ENCODE results near the gene RAB2B. TPM values are rescaled to one million over a fixed set of nuclear protein-coding genes. Genes with fewer than 3 reads are reported as not detected.

RAB2B gene
- total RNA-seq, 5 donors from 2014 or later (not counting 1 experiment from before 2014, with no cell fraction given): 23.6 to 33.7 (median 27.6) TPM

DNA sequence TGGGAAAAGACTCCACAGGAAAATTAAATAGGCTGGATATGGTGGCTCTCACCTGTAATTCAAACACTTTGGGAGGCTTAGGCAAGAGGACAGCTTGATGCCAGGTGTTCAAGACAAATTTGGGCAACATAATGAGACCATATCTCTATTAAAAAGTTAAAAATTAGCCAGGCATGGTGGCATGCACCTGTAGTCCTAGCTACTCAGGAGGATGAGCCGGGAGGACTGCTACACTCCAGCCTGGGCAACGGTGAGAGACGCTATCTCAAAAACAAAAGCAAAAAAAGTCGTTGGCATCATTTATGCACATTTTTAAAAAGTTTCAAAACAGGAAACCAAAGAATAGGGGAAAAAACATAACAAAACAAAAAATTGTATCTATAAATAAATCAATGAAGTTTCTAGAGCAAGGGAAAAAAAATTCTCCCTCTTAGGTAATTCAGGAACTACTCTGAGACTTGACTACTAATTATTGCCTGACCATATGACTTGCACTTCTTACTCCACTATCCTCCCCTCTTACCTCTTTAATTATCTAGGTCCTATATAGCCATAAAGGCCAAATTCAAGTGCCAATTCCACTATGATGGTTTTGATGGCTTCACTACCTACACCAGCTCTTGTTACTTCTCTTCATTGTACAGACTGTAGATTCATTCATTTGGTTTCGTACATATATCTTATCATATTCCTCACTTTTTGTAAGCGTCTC is 32.8 kb upstream of the RAB2B start:
- Mint-ChIP-seq H3K4me1 (peaks cover 50 to 55% (median 52%) of the 10 kb centered on the region in 3 donors), H3K4me3 (peak overlapping the region; percentile 98 to 99 (median 99)), H3K27me3 (no peaks in the 10 kb centered on the region), H3K9me3 (no peaks in the 10 kb centered on the region), H3K36me3 (peaks cover 8% of the 10 kb centered on the region), H3K27ac (peak overlapping the region; percentile 96 to 98)
- no peak for ATAC-seq (replicated peaks in 1 of 4)
- no peak overlapping the region for H3K27ac ChIP-seq (ENCODE audit: low read length)
- H3K4me1 ChIP-seq (ENCODE audit: control insufficient read depth in 1 of 2, extremely low read depth in 1 of 2, insufficient read depth in 2 of 2, low read length in 2 of 2): peaks cover 14 to 29% of the 10 kb centered on the region in 2 experiments
- no peaks in the 10 kb centered on the region for H3K9me3 ChIP-seq
- ChIA-PET POLR2A (interaction anchor here in 1 of 2 donors (0.6 kb wide), 2 partner anchors 38 to 50 kb away, joined by 3 to 16 read pairs; no protein-coding TSS in a partner anchor), CTCF (interaction anchor here (0.7 to 2.7 kb wide), 4 partner anchors 11 to 33 kb away, joined by 3 to 16 read pairs (median 8); partner anchors contain the start of genes RAB2B (in 1 of the 2) and TOX4 (in 1 of the 2))
- H3K27me3 ChIP-seq (replicated peaks in 1 of 2; ENCODE audit: control insufficient read depth in 2 of 2, extremely low read depth in 1 of 2, insufficient read depth in 2 of 2, low read length in 1 of 2): no peaks in the 10 kb centered on the region
- DNase-seq: no peak
- peaks cover 0 to 10% of the 10 kb centered on the region in 2 donors for H3K36me3 ChIP-seq (ENCODE audit: control insufficient read depth in 2 of 2, extremely low read depth in 1 of 2, insufficient read depth in 1 of 2, low read length in 1 of 2)
- H3K4me3 ChIP-seq (ENCODE audit: control insufficient read depth in 1 of 2, extremely low read depth in 1 of 2, low read length in 1 of 2): no peak overlapping the region
- 51% methylated on average over 2 of the region's 6 CpGs for WGBS (ENCODE audit: insufficient coverage)

DNA sequence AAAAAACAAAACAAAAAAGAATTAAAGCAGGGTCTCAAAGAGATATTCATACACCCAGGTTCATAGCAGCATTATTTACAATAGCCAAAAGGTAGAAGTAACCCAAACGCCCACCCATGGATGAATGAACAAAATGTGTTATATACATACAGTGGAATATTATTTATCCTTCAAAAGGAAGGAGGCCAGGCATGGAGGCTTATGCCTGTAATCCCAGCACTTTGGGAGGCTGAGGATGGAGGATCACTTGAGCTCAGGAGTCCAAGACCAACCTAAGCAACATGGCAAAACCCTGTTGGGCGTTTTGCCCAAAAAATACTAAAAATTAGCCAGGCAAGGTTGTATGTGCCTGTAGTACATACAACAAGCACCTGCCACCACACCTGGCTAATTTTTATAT is 29.8 kb upstream of the RAB2B start:
- ChIA-PET CTCF (no interaction called here), POLR2A (interaction anchor here in 1 of 2 donors (0.6 kb wide), 1 partner anchor 52 kb away, joined by 4 read pairs; no protein-coding TSS in a partner anchor)
- Mint-ChIP-seq H3K9me3 (no peaks in the 10 kb centered on the region), H3K27me3 (no peaks in the 10 kb centered on the region), H3K36me3 (peaks cover 21% of the 10 kb centered on the region), H3K4me1 (peaks cover 47 to 55% (median 53%) of the 10 kb centered on the region in 3 donors), H3K4me3 (no peak overlapping the region), H3K27ac (no peak overlapping the region)
- no peaks in the 10 kb centered on the region for H3K27me3 ChIP-seq (replicated peaks in 1 of 2; ENCODE audit: control insufficient read depth in 2 of 2, extremely low read depth in 1 of 2, insufficient read depth in 2 of 2, low read length in 1 of 2)
- no peak for ATAC-seq (replicated peaks in 1 of 4)
- peaks cover 12 to 24% of the 10 kb centered on the region in 2 experiments for H3K4me1 ChIP-seq (ENCODE audit: control insufficient read depth in 1 of 2, extremely low read depth in 1 of 2, insufficient read depth in 2 of 2, low read length in 2 of 2)
- no peak overlapping the region for H3K4me3 ChIP-seq (ENCODE audit: control insufficient read depth in 1 of 2, extremely low read depth in 1 of 2, low read length in 1 of 2)
- H3K27ac ChIP-seq (ENCODE audit: low read length): no peak overlapping the region
- DNase-seq: no peak
- no CpG with 5 or more reads among the region's 2 CpGs for WGBS (ENCODE audit: insufficient coverage)
- peaks cover 0 to 32% of the 10 kb centered on the region in 2 donors for H3K36me3 ChIP-seq (ENCODE audit: control insufficient read depth in 2 of 2, extremely low read depth in 1 of 2, insufficient read depth in 1 of 2, low read length in 1 of 2)
- no peaks in the 10 kb centered on the region for H3K9me3 ChIP-seq

GRCh38 chr14:21505012-21505553 is 28.3 kb upstream of the RAB2B start:
- DNase-seq: no peak

DNA sequence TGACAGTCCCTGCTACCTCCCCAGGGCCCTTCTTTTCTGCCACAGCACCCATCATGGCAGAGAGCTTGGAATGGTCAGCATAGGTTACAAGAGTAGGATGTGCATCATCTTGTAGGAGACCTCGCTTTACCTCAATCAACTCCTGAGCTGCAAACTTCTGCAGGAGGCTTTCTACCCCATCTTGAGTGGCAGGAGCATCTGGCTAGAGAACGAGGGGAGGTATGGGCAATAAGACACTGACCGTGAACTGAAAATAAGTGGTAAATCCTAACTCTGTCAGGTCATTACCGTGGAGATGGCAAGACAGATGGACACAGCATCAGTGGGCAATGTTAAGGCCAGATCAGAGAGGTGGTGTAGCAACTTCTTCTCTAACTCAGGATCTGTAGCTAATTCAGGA is 26.6 kb upstream of the RAB2B start:
- H3K27ac ChIP-seq (ENCODE audit: low read length): no peak overlapping the region
- ATAC-seq (replicated peaks in 1 of 4) (no peak), DNase-seq (no peak)
- H3K27me3 ChIP-seq (replicated peaks in 1 of 2; ENCODE audit: control insufficient read depth in 2 of 2, extremely low read depth in 1 of 2, insufficient read depth in 2 of 2, low read length in 1 of 2): no peaks in the 10 kb centered on the region
- H3K9me3 ChIP-seq: no peaks in the 10 kb centered on the region
- peaks cover 6 to 12% of the 10 kb centered on the region in 2 experiments for H3K4me1 ChIP-seq (ENCODE audit: control insufficient read depth in 1 of 2, extremely low read depth in 1 of 2, insufficient read depth in 2 of 2, low read length in 2 of 2)
- H3K4me1 Mint-ChIP-seq: peaks cover 42 to 54% (median 45%) of the 10 kb centered on the region in 3 donors
- H3K27ac Mint-ChIP-seq: peak overlapping the region in 1 of 2 donors; percentile 76
- H3K4me3 Mint-ChIP-seq: no peak overlapping the region
- CTCF ChIA-PET: no interaction called here
- WGBS (ENCODE audit: insufficient coverage): 100% methylated on average over 2 of the region's 4 CpGs
- no peaks in the 10 kb centered on the region for H3K9me3 Mint-ChIP-seq
- peaks cover 0 to 64% of the 10 kb centered on the region in 2 donors for H3K36me3 ChIP-seq (ENCODE audit: control insufficient read depth in 2 of 2, extremely low read depth in 1 of 2, insufficient read depth in 1 of 2, low read length in 1 of 2)
- peaks cover 43% of the 10 kb centered on the region for H3K36me3 Mint-ChIP-seq
- POLR2A ChIA-PET: interaction anchor here in 1 of 2 donors (0.5 kb wide), 1 partner anchor 53 kb away, joined by 4 read pairs; no protein-coding TSS in a partner anchor
- H3K27me3 Mint-ChIP-seq: no peaks in the 10 kb centered on the region
- H3K4me3 ChIP-seq (ENCODE audit: control insufficient read depth in 1 of 2, extremely low read depth in 1 of 2, low read length in 1 of 2): no peak overlapping the region

More at GRCh38 chr14:21505012-21505553, 28.3 kb upstream of the RAB2B start:
- CTCF ChIA-PET: interaction anchor here in 1 of 2 donors (0.5 to 1.0 kb wide), 3 partner anchors 20 to 28 kb away, joined by 3 to 4 read pairs (median 3); partner anchors contain the start of genes RAB2B and TOX4
- POLR2A ChIA-PET: interaction anchor here in 1 of 2 donors (0.6 kb wide), 1 partner anchor 10 kb away, joined by 3 read pairs; no protein-coding TSS in a partner anchor
- Histone ChIP-seq H3K27me3 (replicated peaks in 1 of 2; ENCODE audit: control insufficient read depth in 2 of 2, extremely low read depth in 1 of 2, insufficient read depth in 2 of 2, low read length in 1 of 2) (no peaks in the 10 kb centered on the region), H3K9me3 (no peaks in the 10 kb centered on the region), H3K4me1 (ENCODE audit: control insufficient read depth in 1 of 2, extremely low read depth in 1 of 2, insufficient read depth in 2 of 2, low read length in 2 of 2) (peaks cover 7 to 17% of the 10 kb centered on the region in 2 experiments), H3K4me3 (ENCODE audit: control insufficient read depth in 1 of 2, extremely low read depth in 1 of 2, low read length in 1 of 2) (no peak overlapping the region), H3K36me3 (ENCODE audit: control insufficient read depth in 2 of 2, extremely low read depth in 1 of 2, insufficient read depth in 1 of 2, low read length in 1 of 2) (peaks cover 0 to 46% of the 10 kb centered on the region in 2 donors), H3K27ac (ENCODE audit: low read length) (peak overlapping the region; percentile 21)
- peaks cover 28% of the 10 kb centered on the region for H3K36me3 Mint-ChIP-seq
- H3K9me3 Mint-ChIP-seq: no peaks in the 10 kb centered on the region
- no peaks in the 10 kb centered on the region for H3K27me3 Mint-ChIP-seq
- H3K27ac Mint-ChIP-seq: peak overlapping the region; percentile 55 to 74
- H3K4me1 Mint-ChIP-seq: peaks cover 44 to 55% (median 45%) of the 10 kb centered on the region in 3 donors
- ATAC-seq (replicated peaks in 1 of 4): peak in 1 of 4 experiments; percentile 51
- H3K4me3 Mint-ChIP-seq: peak overlapping the region in 1 of 3 donors; percentile 13

DNA sequence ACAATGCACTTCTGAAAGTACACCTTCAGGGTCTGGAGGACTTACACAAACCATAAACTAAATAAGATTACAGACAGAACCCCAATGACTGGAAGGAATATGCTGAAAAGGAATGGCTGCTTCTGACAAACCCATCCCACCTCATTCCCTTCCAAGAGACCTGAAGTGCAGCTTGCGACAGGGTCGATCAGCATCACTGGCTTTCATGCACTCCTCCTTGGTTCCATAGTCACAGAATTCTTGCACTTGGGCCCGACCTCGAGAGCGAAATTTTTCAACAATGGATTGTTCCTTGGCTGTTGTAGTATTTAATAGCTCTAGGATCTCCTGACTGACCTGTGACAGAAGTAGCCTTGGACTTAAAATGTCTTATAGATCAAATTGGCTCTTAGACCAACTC is 24.8 kb upstream of the RAB2B start:
- Mint-ChIP-seq H3K36me3 (peaks cover 41% of the 10 kb centered on the region), H3K9me3 (no peaks in the 10 kb centered on the region), H3K27me3 (no peaks in the 10 kb centered on the region), H3K4me3 (no peak overlapping the region), H3K4me1 (peaks cover 32 to 41% (median 32%) of the 10 kb centered on the region in 3 donors), H3K27ac (no peak overlapping the region)
- POLR2A ChIA-PET: interaction anchor here in 1 of 2 donors (0.6 to 0.8 kb wide), 2 partner anchors 25 to 378 kb away, joined by 3 read pairs; no protein-coding TSS in a partner anchor
- H3K36me3 ChIP-seq (ENCODE audit: control insufficient read depth in 2 of 2, extremely low read depth in 1 of 2, insufficient read depth in 1 of 2, low read length in 1 of 2): peaks cover 0 to 71% of the 10 kb centered on the region in 2 donors
- no peak overlapping the region for H3K4me3 ChIP-seq (ENCODE audit: control insufficient read depth in 1 of 2, extremely low read depth in 1 of 2, low read length in 1 of 2)
- H3K9me3 ChIP-seq: no peaks in the 10 kb centered on the region
- peaks cover 6 to 8% of the 10 kb centered on the region in 2 experiments for H3K4me1 ChIP-seq (ENCODE audit: control insufficient read depth in 1 of 2, extremely low read depth in 1 of 2, insufficient read depth in 2 of 2, low read length in 2 of 2)
- H3K27me3 ChIP-seq (replicated peaks in 1 of 2; ENCODE audit: control insufficient read depth in 2 of 2, extremely low read depth in 1 of 2, insufficient read depth in 2 of 2, low read length in 1 of 2): no peaks in the 10 kb centered on the region
- H3K27ac ChIP-seq (ENCODE audit: low read length): no peak overlapping the region
- CTCF ChIA-PET: interaction anchor here in 1 of 2 donors (2.8 kb wide), 1 partner anchor 10 kb away, joined by 10 read pairs; the partner anchor contains the start of gene METTL3
- DNase-seq (no peak), ATAC-seq (replicated peaks in 1 of 4) (no peak)
- 100% methylated on average over 2 of the region's 5 CpGs for WGBS (ENCODE audit: insufficient coverage)
